PC-3 (cell line): ENCODE measurements around the gene PPARG. TPM values are rescaled to one million over a fixed set of nuclear protein-coding genes. Genes with fewer than 3 reads are reported as not detected.

Source experiments
- ATAC-seq: fragments of 200-7000 bp; cut with Tn5 transposase; 2 replicates; pipeline ENCODE4 v1.9.1; 2020; ENCODE audit warnings: mild to moderate bottlenecking, moderate library complexity
- BruUV-seq: library from RNA; stranded (reverse); fragments of 400-500 nt; replicated peaks from 2 replicates; lab custom pipeline; 2021; lab: Mats Ljungman, UMichigan
- CTCF ChIA-PET: fragments of 300-600 bp; sonication (Branson Sonifier 250); formaldehyde crosslinking; loops from one replicate; lab custom pipeline; 2022; ENCODE audit warnings: antibody characterized with exemption; lab: Charles Lee
- POLR2A ChIA-PET: fragments of 300-600 bp; sonication (Branson Sonifier 250); formaldehyde crosslinking; loops from one replicate; lab custom pipeline; 2022; ENCODE audit warnings: antibody characterized with exemption; ENCODE audit not compliant: unreplicated experiment; lab: Charles Lee
- DNase-seq: peaks from one replicate; pipeline ENCODE4 v3.0.0-alpha.2; 2015
- H2AFZ ChIP-seq: fragments of 300-600 bp; sonication (generic); 2 replicates; pipeline ENCODE4 v1.6.0; 2016; ENCODE audit warnings: antibody characterized with exemption, low read length
- H3F3A ChIP-seq: fragments of 300-600 bp; sonication (generic); one replicate; pipeline ENCODE4 v1.6.0; 2017; ENCODE audit warnings: antibody characterized with exemption, low read length, control low read depth, mild to moderate bottlenecking; ENCODE audit not compliant: unreplicated experiment
- H3K27ac ChIP-seq: fragments of 300-600 bp; sonication (generic); 2 replicates; pipeline ENCODE4 v1.5.1; 2016; ENCODE audit warnings: mild to moderate bottlenecking, low read length
- H3K27me3 ChIP-seq: fragments of 300-600 bp; sonication (generic); 2 replicates; pipeline ENCODE4 v1.6.1; 2016; ENCODE audit warnings: low read length, mixed read lengths
- H3K36me3 ChIP-seq: fragments of 300-600 bp; sonication (generic); 2 replicates; pipeline ENCODE4 v1.6.1; 2016; ENCODE audit warnings: low read depth, mixed run types, low read length, mixed read lengths
- H3K4me1 ChIP-seq: fragments of 300-600 bp; sonication (generic); 2 replicates; pipeline ENCODE4 v1.5.1; 2016; ENCODE audit warnings: low read length; ENCODE audit not compliant: insufficient read depth
- H3K4me2 ChIP-seq: fragments of 300-600 bp; sonication (generic); 2 replicates; pipeline ENCODE4 v1.6.0; 2016; ENCODE audit warnings: low read length
- H3K4me3 ChIP-seq: fragments of 300-600 bp; sonication (generic); 2 replicates; pipeline ENCODE4 v1.5.1; 2016; ENCODE audit warnings: mild to moderate bottlenecking, low read length, mixed read lengths
- H3K79me2 ChIP-seq: fragments of 300-600 bp; sonication (generic); 2 replicates; pipeline ENCODE4 v1.6.1; 2017; ENCODE audit warnings: low read length, mixed read lengths
- H3K9ac ChIP-seq: fragments of 300-600 bp; sonication (generic); 2 replicates; pipeline ENCODE4 v1.6.0; 2016; ENCODE audit warnings: mild to moderate bottlenecking, low read length
- H3K9me2 ChIP-seq: fragments of 300-600 bp; sonication (generic); replicated peaks from 2 replicates; pipeline ENCODE4 v1.6.1; 2016; ENCODE audit warnings: mixed run types, low read length, mixed read lengths
- H3K9me3 ChIP-seq: fragments of 300-600 bp; sonication (generic); 2 replicates; pipeline ENCODE4 v1.6.1; 2016; ENCODE audit warnings: low read length, mixed read lengths
- H4K20me1 ChIP-seq: fragments of 300-600 bp; sonication (generic); 2 replicates; pipeline ENCODE4 v1.6.1; 2016; ENCODE audit warnings: low read length, mixed read lengths
- CTCF ChIP-seq: fragments of 300-600 bp; sonication (generic); conservative IDR thresholded peaks from 2 replicates; pipeline ENCODE4 v1.5.1; 2017; ENCODE audit warnings: antibody characterized with exemption, low read depth, mild to moderate bottlenecking, low read length
- EZH2 ChIP-seq: fragments of 300-600 bp; sonication (generic); IDR thresholded peaks from one replicate; pipeline ENCODE4 v1.6.1; 2017; ENCODE audit warnings: antibody characterized with exemption, mild to moderate bottlenecking, low read length; ENCODE audit not compliant: unreplicated experiment
- EZH2phosphoT487 ChIP-seq: fragments of 300-600 bp; sonication (generic); IDR thresholded peaks from 2 replicates; pipeline ENCODE4 v1.6.1; 2018; ENCODE audit warnings: mild to moderate bottlenecking, antibody characterized with exemption, low read length, borderline replicate concordance
- intact Hi-C: fragments of 100-400 bp; cut with micrococcal nuclease; formaldehyde crosslinking; loops from 2 replicates; pipeline ENCODE4 v1.9.0; 2023
- total RNA-seq: library from RNA; depleted of rRNA; stranded (reverse); fragments of >200 nt; gene quantifications from 2 replicates; pipeline ENCODE4 v1.2.3, GENCODE V29; 2014

Gene PPARG
- total RNA-seq, 1 experiment from 2014 or later = 250 TPM

GRCh38 chr3:12415014-12415680 is 126.3 kb downstream of the PPARG start:
- BruUV-seq = no TSS peak
- no peaks in the 10 kb centered on the region for H3K9me3 ChIP-seq
- ChIA-PET CTCF (no interaction called here), POLR2A (no interaction called here)
- H3F3A ChIP-seq = peaks cover 15% of the 10 kb centered on the region
- H3K36me3 ChIP-seq = peaks cover 70% of the 10 kb centered on the region
- H3K9me2 ChIP-seq = no peaks in the 10 kb centered on the region
- no peak overlapping the region for H3K9ac ChIP-seq
- H3K79me2 ChIP-seq = peaks cover 7% of the 10 kb centered on the region; the same call in 1 of the 2 replicates
- intact Hi-C loops = no loop called here
- H2AFZ ChIP-seq = no peak overlapping the region
- no peak overlapping the region for H3K4me3 ChIP-seq
- H3K4me1 ChIP-seq = peaks cover 6% of the 10 kb centered on the region
- ATAC-seq (peak; percentile 13; the same call in 1 of the 2 replicates), DNase-seq (no peak)
- TF ChIP-seq EZH2 (no peak), CTCF (no peak), EZH2phosphoT487 (no peak)
- no peaks in the 10 kb centered on the region for H3K27me3 ChIP-seq
- no peaks in the 10 kb centered on the region for H4K20me1 ChIP-seq
- H3K27ac ChIP-seq = 0 out of 2 replicates have a peak overlapping the region, but pooled peaks have one; percentile 1
- no peak overlapping the region for H3K4me2 ChIP-seq

GRCh38 chr3:12416731-12417130 is 127.9 kb downstream of the PPARG start:
- Histone ChIP-seq H4K20me1 (no peaks in the 10 kb centered on the region), H3K4me2 (no peak overlapping the region), H3K9me3 (no peaks in the 10 kb centered on the region), H3K27me3 (no peaks in the 10 kb centered on the region), H3F3A (peaks cover 7% of the 10 kb centered on the region), H3K9ac (no peak overlapping the region), H3K9me2 (no peaks in the 10 kb centered on the region), H2AFZ (no peak overlapping the region), H3K4me1 (peaks cover 19% of the 10 kb centered on the region), H3K27ac (0 out of 2 replicates have a peak overlapping the region, but pooled peaks have one; percentile 25), H3K79me2 (peaks cover 21% of the 10 kb centered on the region; the same call in 1 of the 2 replicates), H3K4me3 (no peak overlapping the region), H3K36me3 (peaks cover 72% of the 10 kb centered on the region)
- DNase-seq (no peak), ATAC-seq (no peak)
- intact Hi-C loops = no loop called here
- POLR2A ChIA-PET = no interaction called here
- no TSS peak for BruUV-seq
- TF ChIP-seq CTCF = no peak
- TF ChIP-seq EZH2 = no peak
- no peak for TF ChIP-seq EZH2phosphoT487
- CTCF ChIA-PET = no interaction called here

GRCh38 chr3:12420393-12420792 is 131.5 kb downstream of the PPARG start:
- POLR2A ChIA-PET = no interaction called here
- intact Hi-C loops = loop anchor here (5.0 kb wide), 1 partner anchor 38 kb away; no protein-coding TSS in a partner anchor
- DNase-seq (no peak), ATAC-seq (no peak)
- Histone ChIP-seq H3K9me2 (no peaks in the 10 kb centered on the region), H3K27me3 (no peaks in the 10 kb centered on the region), H3K36me3 (peaks cover 78% of the 10 kb centered on the region), H4K20me1 (no peaks in the 10 kb centered on the region), H3K79me2 (peaks cover 40% of the 10 kb centered on the region), H3K27ac (peak overlapping the region; percentile 91), H3K4me2 (no peak overlapping the region), H3K9ac (no peak overlapping the region), H3K4me1 (peaks cover 51% of the 10 kb centered on the region), H2AFZ (no peak overlapping the region), H3F3A (peaks cover 5% of the 10 kb centered on the region), H3K4me3 (no peak overlapping the region), H3K9me3 (no peaks in the 10 kb centered on the region)
- CTCF ChIA-PET = no interaction called here
- no peak for TF ChIP-seq CTCF
- TF ChIP-seq EZH2phosphoT487 = no peak
- no TSS peak for BruUV-seq
